HEK293 (cell line): ENCODE results near the gene CMC4.

Source experiments
- KLF10 ChIP-seq: fragments of 450-650 bp; IDR thresholded peaks from 2 replicates; pipeline ENCODE4 v1.5.1; 2018; ENCODE audit warnings: missing biosample characterization, mild to moderate bottlenecking, missing genetic modification characterization
- MEIS1 ChIP-seq: sonication (generic); formaldehyde crosslinking; IDR thresholded peaks from 2 replicates; pipeline ENCODE4 v1.8.1; 2022; ENCODE audit warnings: missing genetic modification reagents, mild to moderate bottlenecking, borderline replicate concordance
- RBAK ChIP-seq: fragments of 450-650 bp; formaldehyde crosslinking; IDR thresholded peaks from 2 replicates; pipeline ENCODE4 v1.5.1; 2016; ENCODE audit warnings: missing biosample characterization, missing genetic modification characterization
- REST ChIP-seq: fragments of 450-650 bp; formaldehyde crosslinking; IDR thresholded peaks from 2 replicates; pipeline ENCODE4 v1.5.1; 2016; ENCODE audit warnings: missing biosample characterization, missing genetic modification characterization
- SALL2 ChIP-seq: fragments of 450-650 bp; formaldehyde crosslinking; IDR thresholded peaks from 2 replicates; pipeline ENCODE4 v1.5.0; 2017; ENCODE audit warnings: missing biosample characterization, mild to moderate bottlenecking, missing genetic modification characterization, borderline replicate concordance
- SP3 ChIP-seq: fragments of 450-650 bp; formaldehyde crosslinking; IDR thresholded peaks from 2 replicates; pipeline ENCODE4 v1.5.1; 2016; ENCODE audit warnings: missing biosample characterization, missing genetic modification characterization
- ZBTB11 ChIP-seq: fragments of 450-650 bp; formaldehyde crosslinking; conservative IDR thresholded peaks from 2 replicates; pipeline ENCODE4 v1.5.1; 2016; ENCODE audit warnings: low read depth, missing biosample characterization, missing genetic modification characterization
- ZBTB17 ChIP-seq: fragments of 450-650 bp; formaldehyde crosslinking; IDR thresholded peaks from 2 replicates; pipeline ENCODE4 v1.5.1; 2016; ENCODE audit warnings: missing biosample characterization, missing genetic modification characterization
- ZBTB48 ChIP-seq: fragments of 450-650 bp; formaldehyde crosslinking; IDR thresholded peaks from 2 replicates; pipeline ENCODE4 v1.5.1; 2016; ENCODE audit warnings: missing biosample characterization, missing genetic modification characterization
- ZFP37 ChIP-seq: fragments of 450-650 bp; formaldehyde crosslinking; IDR thresholded peaks from 2 replicates; pipeline ENCODE4 v1.5.1; 2016; ENCODE audit warnings: missing biosample characterization, missing genetic modification characterization
- ZFP41 ChIP-seq: fragments of 450-650 bp; formaldehyde crosslinking; IDR thresholded peaks from 2 replicates; pipeline ENCODE4 v1.5.1; 2016; ENCODE audit warnings: missing biosample characterization, missing genetic modification characterization, borderline replicate concordance
- ZNF114 ChIP-seq: fragments of 450-650 bp; formaldehyde crosslinking; IDR thresholded peaks from 2 replicates; pipeline ENCODE4 v1.5.0; 2017; ENCODE audit warnings: missing biosample characterization, missing genetic modification characterization
- ZNF157 ChIP-seq: fragments of 450-650 bp; formaldehyde crosslinking; IDR thresholded peaks from 2 replicates; pipeline ENCODE4 v1.5.1; 2016; ENCODE audit warnings: missing biosample characterization, missing genetic modification characterization
- ZNF174 ChIP-seq: fragments of 450-650 bp; formaldehyde crosslinking; IDR thresholded peaks from 2 replicates; pipeline ENCODE4 v1.5.0; 2017; ENCODE audit warnings: missing biosample characterization, mild to moderate bottlenecking, missing genetic modification characterization
- ZNF292 ChIP-seq: fragments of 450-650 bp; formaldehyde crosslinking; IDR thresholded peaks from 2 replicates; pipeline ENCODE4 v1.5.1; 2016; ENCODE audit warnings: low read depth, missing biosample characterization, missing genetic modification characterization, borderline replicate concordance
- ZNF311 ChIP-seq: fragments of 450-650 bp; formaldehyde crosslinking; IDR thresholded peaks from 2 replicates; pipeline ENCODE4 v1.5.1; 2017; ENCODE audit warnings: missing biosample characterization, missing genetic modification characterization, borderline replicate concordance
- ZNF37A ChIP-seq: fragments of 450-650 bp; IDR thresholded peaks from 2 replicates; pipeline ENCODE4 v1.5.1; 2018; ENCODE audit warnings: missing biosample characterization, missing genetic modification characterization
- ZNF423 ChIP-seq: fragments of 450-650 bp; formaldehyde crosslinking; IDR thresholded peaks from 2 replicates; pipeline ENCODE4 v1.5.1; 2016; ENCODE audit warnings: missing biosample characterization, missing genetic modification characterization
- ZNF433 ChIP-seq: fragments of 450-650 bp; formaldehyde crosslinking; IDR thresholded peaks from 2 replicates; pipeline ENCODE4 v1.5.1; 2016; ENCODE audit warnings: missing biosample characterization, missing genetic modification characterization, low read depth
- ZNF473 ChIP-seq: fragments of 450-650 bp; formaldehyde crosslinking; IDR thresholded peaks from 2 replicates; pipeline ENCODE4 v1.5.1; 2017; ENCODE audit warnings: missing biosample characterization, missing genetic modification characterization
- ZNF501 ChIP-seq: fragments of 450-650 bp; formaldehyde crosslinking; IDR thresholded peaks from 2 replicates; pipeline ENCODE4 v1.5.1; 2016; ENCODE audit warnings: missing biosample characterization, missing genetic modification characterization
- ZNF514 ChIP-seq: fragments of 450-650 bp; formaldehyde crosslinking; IDR thresholded peaks from 2 replicates; pipeline ENCODE4 v1.5.1; 2016; ENCODE audit warnings: missing biosample characterization, missing genetic modification characterization
- ZNF529 ChIP-seq: fragments of 450-650 bp; formaldehyde crosslinking; IDR thresholded peaks from 2 replicates; pipeline ENCODE4 v1.5.1; 2017; ENCODE audit warnings: missing genetic modification characterization, missing biosample characterization; ENCODE audit not compliant: insufficient replicate concordance
- ZNF530 ChIP-seq: fragments of 450-650 bp; formaldehyde crosslinking; IDR thresholded peaks from 2 replicates; pipeline ENCODE4 v1.5.1; 2016; ENCODE audit warnings: low read depth, missing biosample characterization, missing genetic modification characterization
- ZNF549 ChIP-seq: fragments of 450-650 bp; IDR thresholded peaks from 2 replicates; pipeline ENCODE4 v1.5.1; 2018; ENCODE audit warnings: missing biosample characterization, missing genetic modification characterization, mild to moderate bottlenecking, inconsistent platforms, moderate library complexity
- ZNF571 ChIP-seq: fragments of 450-650 bp; formaldehyde crosslinking; IDR thresholded peaks from 2 replicates; pipeline ENCODE4 v1.5.0; 2017; ENCODE audit warnings: missing biosample characterization, missing genetic modification characterization
- ZNF610 ChIP-seq: fragments of 450-650 bp; formaldehyde crosslinking; IDR thresholded peaks from 2 replicates; pipeline ENCODE4 v1.5.1; 2016; ENCODE audit warnings: missing biosample characterization, missing genetic modification characterization, borderline replicate concordance
- ZNF623 ChIP-seq: fragments of 450-650 bp; formaldehyde crosslinking; IDR thresholded peaks from 2 replicates; pipeline ENCODE4 v1.5.1; 2016; ENCODE audit warnings: missing biosample characterization, missing genetic modification characterization
- ZNF660 ChIP-seq: fragments of 450-650 bp; IDR thresholded peaks from 2 replicates; pipeline ENCODE4 v1.5.1; 2018; ENCODE audit warnings: missing biosample characterization, mild to moderate bottlenecking, missing genetic modification characterization
- ZNF701 ChIP-seq: fragments of 450-650 bp; formaldehyde crosslinking; IDR thresholded peaks from 2 replicates; pipeline ENCODE4 v1.5.1; 2016; ENCODE audit warnings: missing biosample characterization, missing genetic modification characterization
- ZNF707 ChIP-seq: fragments of 450-650 bp; formaldehyde crosslinking; IDR thresholded peaks from 2 replicates; pipeline ENCODE4 v1.5.1; 2016; ENCODE audit warnings: missing biosample characterization, missing genetic modification characterization
- ZNF768 ChIP-seq: fragments of 450-650 bp; formaldehyde crosslinking; IDR thresholded peaks from 2 replicates; pipeline ENCODE4 v1.5.1; 2018; ENCODE audit warnings: missing biosample characterization, mild to moderate bottlenecking, missing genetic modification characterization
- ZNF785 ChIP-seq: fragments of 450-650 bp; formaldehyde crosslinking; IDR thresholded peaks from 2 replicates; pipeline ENCODE4 v1.5.1; 2016; ENCODE audit warnings: missing biosample characterization, missing genetic modification characterization
- TF ChIP-seq, protein P1 (sequence below): fragments of 450-650 bp; formaldehyde crosslinking; IDR thresholded peaks from 2 replicates; pipeline ENCODE4; 2016; ENCODE audit warnings: missing biosample characterization, missing genetic modification characterization

The CMC4 gene

GRCh38 chrX:155026727-155027508 lies 44.0 kb downstream of the CMC4 start, which contains the start of gene FUNDC2 (continued):
- TF ChIP-seq REST, result no peak
- TF ChIP-seq SP3, result peak; percentile 67; the same call in 1 of the 2 replicates
- TF ChIP-seq ZNF549 (tag by site-specific recombination), result no peak
- no peak for TF ChIP-seq ZNF174 (tag by site-specific recombination)
- TF ChIP-seq ZNF530 (tag by site-specific recombination), result no peak
- TF ChIP-seq ZNF571 (tag by site-specific recombination), result no peak
- no peak for TF ChIP-seq ZNF157 (tag by site-specific recombination)
- no peak for TF ChIP-seq ZNF785 (tag by site-specific recombination)
- TF ChIP-seq ZBTB17 (tag by site-specific recombination), result peak; percentile 64
- TF ChIP-seq ZFP41, result no peak
- no peak for TF ChIP-seq ZNF610 (tag by site-specific recombination)
- no peak for TF ChIP-seq ZNF768 (tag by site-specific recombination)
- peak; percentile 24; the same call in 1 of the 2 replicates for TF ChIP-seq ZNF501 (tag by site-specific recombination)
- no peak for TF ChIP-seq MEIS1 (CRISPR knock-in tag)
- TF ChIP-seq ZNF292 (tag by site-specific recombination), result no peak
- no peak for TF ChIP-seq ZBTB48 (tag by site-specific recombination)
- peak; percentile 60; the same call in 1 of the 2 replicates for TF ChIP-seq KLF10 (tag by site-specific recombination)
- TF ChIP-seq ZNF114, result no peak
- TF ChIP-seq ZNF623, result no peak
- TF ChIP-seq ZFP37 (tag by site-specific recombination), result no peak
- TF ChIP-seq ZNF433, result no peak
- TF ChIP-seq ZNF514, result no peak
- TF ChIP-seq, protein P1, sequence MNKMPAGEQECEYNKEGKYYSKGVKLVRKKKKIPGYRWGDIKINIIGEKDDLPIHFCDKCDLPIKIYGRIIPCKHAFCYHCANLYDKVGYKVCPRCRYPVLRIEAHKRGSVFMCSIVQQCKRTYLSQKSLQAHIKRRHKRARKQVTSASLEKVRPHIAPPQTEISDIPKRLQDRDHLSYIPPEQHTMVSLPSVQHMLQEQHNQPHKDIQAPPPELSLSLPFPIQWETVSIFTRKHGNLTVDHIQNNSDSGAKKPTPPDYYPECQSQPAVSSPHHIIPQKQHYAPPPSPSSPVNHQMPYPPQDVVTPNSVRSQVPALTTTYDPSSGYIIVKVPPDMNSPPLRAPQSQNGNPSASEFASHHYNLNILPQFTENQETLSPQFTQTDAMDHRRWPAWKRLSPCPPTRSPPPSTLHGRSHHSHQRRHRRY (tag by site-specific recombination), result no peak
- peak; percentile 91 for TF ChIP-seq ZBTB11 (tag by site-specific recombination)
- TF ChIP-seq ZNF701 (tag by site-specific recombination), result no peak
- no peak for TF ChIP-seq SALL2 (tag by site-specific recombination)
- no peak for TF ChIP-seq RBAK (tag by site-specific recombination)
- TF ChIP-seq ZNF473 (tag by site-specific recombination), result no peak
- peak; percentile 59 for TF ChIP-seq ZNF660
- no peak for TF ChIP-seq ZNF707
- peak; percentile 98 for TF ChIP-seq ZNF423 (tag by site-specific recombination)
- no peak for TF ChIP-seq ZNF311 (tag by site-specific recombination)
- no peak for TF ChIP-seq ZNF37A (tag by site-specific recombination)
- no peak for TF ChIP-seq ZNF529 (tag by site-specific recombination)
